Cortex of kidney (tissue), 1 donor: ENCODE data around the gene NUTM1.
A peak's percentile ranks its signal among the peaks of the same experiment; 100 is the strongest.
"Not testable (repeated sequence)": the region's sequence is repeated elsewhere in the genome, so short reads cannot be mapped to it uniquely, and the experiment has no call there.

ENCODE experiments used
- DNase-seq: peaks from one replicate; lab custom pipeline; 2025; lab: John Stamatoyannopoulos, UW

The NUTM1 gene

GRCh38 chr15:34337557-34338306 lies 5.4 kb upstream of the NUTM1 start, which contains the start of gene SLC12A6:
SLC12A6 (minus strand) TSS chr15:34337781; CDS start chr15:34336680, 1,101 bp downstream.
- peak; percentile 62 for DNase-seq

- DNase-seq = no peak
Observed at GRCh38 chr15:34338347-34338746, 4.8 kb upstream of the NUTM1 start.

- no peak for DNase-seq
Observed at GRCh38 chr15:34339946-34340345, 3.2 kb upstream of the NUTM1 start.

- DNase-seq = no peak
Observed at GRCh38 chr15:34341381-34342212, 1.5 kb upstream of the NUTM1 start.

GRCh38 chr15:34342213-34342736 lies 840 bp upstream of the NUTM1 start:
- not testable (repeated sequence) for DNase-seq

- no peak for DNase-seq
Observed at GRCh38 chr15:34347951-34348638, 5.0 kb downstream of the NUTM1 start.

- DNase-seq = no peak
Observed at GRCh38 chr15:34348735-34349300, 5.7 kb downstream of the NUTM1 start.

- DNase-seq = no peak
Observed at GRCh38 chr15:34349769-34350168, 6.7 kb downstream of the NUTM1 start.

- DNase-seq = not testable (repeated sequence)
Observed at GRCh38 chr15:34352996-34353395, 9.9 kb downstream of the NUTM1 start.

GRCh38 chr15:34353627-34354026 lies 10.5 kb downstream of the NUTM1 start:
- DNase-seq = no peak

GRCh38 chr15:34354286-34354685 lies 11.2 kb downstream of the NUTM1 start:
- no peak for DNase-seq

GRCh38 chr15:34355241-34355640 lies 12.1 kb downstream of the NUTM1 start:
- DNase-seq = no peak

GRCh38 chr15:34357653-34358052 lies 14.5 kb downstream of the NUTM1 start:
- DNase-seq = no peak

- no peak for DNase-seq
Observed at GRCh38 chr15:34358367-34358766, 15.3 kb downstream of the NUTM1 start.

GRCh38 chr15:34358948-34359347 lies 15.8 kb downstream of the NUTM1 start:
- no peak for DNase-seq

- DNase-seq = no peak
Observed at GRCh38 chr15:34359416-34359815, 16.3 kb downstream of the NUTM1 start.

GRCh38 chr15:34360298-34360697 lies 17.2 kb downstream of the NUTM1 start:
- DNase-seq = no peak

GRCh38 chr15:34361278-34361677 lies 18.2 kb downstream of the NUTM1 start:
- no peak for DNase-seq

GRCh38 chr15:34362047-34362773 lies 19.1 kb downstream of the NUTM1 start:
- no peak for DNase-seq

GRCh38 chr15:34364041-34364440 lies 20.9 kb downstream of the NUTM1 start:
- no peak for DNase-seq
